ENCODE data around the gene CCDC116.
"Not testable (repeated sequence)": the region's sequence is repeated elsewhere in the genome, so short reads cannot be mapped to it uniquely, and the experiment has no call there.

DNA sequence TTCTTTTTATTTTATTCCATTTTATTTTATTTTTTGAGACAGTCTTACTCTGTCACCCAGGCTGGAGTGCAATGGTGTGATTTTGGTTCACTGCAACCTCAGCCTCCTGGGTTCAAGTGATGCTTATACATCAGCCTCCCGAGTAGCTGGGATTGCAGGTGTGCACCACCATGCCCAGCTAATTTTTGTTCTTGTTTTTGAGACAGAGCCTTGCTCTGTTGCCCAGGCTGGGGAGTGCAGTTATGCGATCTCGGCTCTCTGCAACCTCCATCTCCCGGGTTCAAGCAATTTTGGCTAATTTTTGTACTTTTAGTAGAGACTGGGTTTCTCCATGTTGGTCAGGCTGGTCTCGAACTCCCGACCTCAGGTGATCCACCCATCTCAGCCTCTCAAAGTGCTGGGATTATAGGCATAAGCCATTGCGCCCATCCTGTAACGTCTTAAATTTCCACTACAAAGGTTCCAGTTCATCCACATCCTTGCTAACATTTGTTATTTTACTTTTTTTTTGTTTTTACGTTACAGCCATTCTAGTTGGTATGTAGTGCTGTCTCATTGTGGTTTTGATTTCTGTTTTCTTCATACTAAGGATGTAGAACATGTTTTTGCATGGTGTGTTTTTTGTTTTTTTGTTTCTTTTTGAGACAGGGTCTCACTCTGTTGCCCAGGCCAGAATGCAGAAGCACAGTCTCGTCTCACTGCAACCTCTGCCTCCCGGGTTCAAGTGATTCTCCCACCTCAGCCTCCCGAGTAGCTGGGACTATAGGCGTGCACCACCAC lies 36.0 kb upstream of the CCDC116 start:
- TF ChIP-seq POLR2AphosphoS5, POLR2A (IDR thresholded peaks at IDR 0.05): not testable (repeated sequence)
- TF ChIP-seq, protein P1, sequence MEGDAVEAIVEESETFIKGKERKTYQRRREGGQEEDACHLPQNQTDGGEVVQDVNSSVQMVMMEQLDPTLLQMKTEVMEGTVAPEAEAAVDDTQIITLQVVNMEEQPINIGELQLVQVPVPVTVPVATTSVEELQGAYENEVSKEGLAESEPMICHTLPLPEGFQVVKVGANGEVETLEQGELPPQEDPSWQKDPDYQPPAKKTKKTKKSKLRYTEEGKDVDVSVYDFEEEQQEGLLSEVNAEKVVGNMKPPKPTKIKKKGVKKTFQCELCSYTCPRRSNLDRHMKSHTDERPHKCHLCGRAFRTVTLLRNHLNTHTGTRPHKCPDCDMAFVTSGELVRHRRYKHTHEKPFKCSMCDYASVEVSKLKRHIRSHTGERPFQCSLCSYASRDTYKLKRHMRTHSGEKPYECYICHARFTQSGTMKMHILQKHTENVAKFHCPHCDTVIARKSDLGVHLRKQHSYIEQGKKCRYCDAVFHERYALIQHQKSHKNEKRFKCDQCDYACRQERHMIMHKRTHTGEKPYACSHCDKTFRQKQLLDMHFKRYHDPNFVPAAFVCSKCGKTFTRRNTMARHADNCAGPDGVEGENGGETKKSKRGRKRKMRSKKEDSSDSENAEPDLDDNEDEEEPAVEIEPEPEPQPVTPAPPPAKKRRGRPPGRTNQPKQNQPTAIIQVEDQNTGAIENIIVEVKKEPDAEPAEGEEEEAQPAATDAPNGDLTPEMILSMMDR (IDR thresholded peaks at IDR 0.05 in 8 of 11, conservative IDR thresholded peaks at IDR 0.05 in 3 of 11): not testable (repeated sequence)
